ENCODE measurements around the gene CMIP. TPM values are rescaled to one million over a fixed set of nuclear protein-coding genes. Genes with fewer than 3 reads are reported as not detected.

The CMIP gene
- polyA plus RNA-seq, 1 experiment, result 4.9 TPM

- H3K27me3 ChIP-seq (ENCODE audit: control insufficient read depth, insufficient read depth, low read length), result no peaks in the 10 kb centered on the region
- no peaks in the 10 kb centered on the region for H3K36me3 ChIP-seq (ENCODE audit: control insufficient read depth, insufficient read depth, low read length)
- TF ChIP-seq CTCF (IDR thresholded peaks at IDR 0.05; ENCODE audit: insufficient read depth, low read depth, low read length), result no peak
- no peak overlapping the region for H3K4me3 ChIP-seq (ENCODE audit: low read depth, low read length)
- CTCF ChIA-PET, result no interaction called here
- DNase-seq (ENCODE audit: low read depth), result peak; percentile 15
- POLR2A ChIA-PET, result no interaction called here
These were observed 12.9 kb downstream of the CMIP start for GRCh38 chr16:81457326-81458133.

- DNase-seq (ENCODE audit: low read depth), result no peak
- no peak for TF ChIP-seq CTCF (IDR thresholded peaks at IDR 0.05; ENCODE audit: insufficient read depth, low read depth, low read length)
- H3K27me3 ChIP-seq (ENCODE audit: control insufficient read depth, insufficient read depth, low read length), result no peaks in the 10 kb centered on the region
- no peaks in the 10 kb centered on the region for H3K36me3 ChIP-seq (ENCODE audit: control insufficient read depth, insufficient read depth, low read length)
- H3K4me3 ChIP-seq (ENCODE audit: low read depth, low read length), result no peak overlapping the region
- ChIA-PET CTCF (no interaction called here), POLR2A (no interaction called here)
These were observed 13.6 kb downstream of the CMIP start for GRCh38 chr16:81458149-81458669.

GRCh38 chr16:81458827-81459598 is 14.4 kb downstream of the CMIP start:
- TF ChIP-seq CTCF (IDR thresholded peaks at IDR 0.05; ENCODE audit: insufficient read depth, low read depth, low read length), result no peak
- DNase-seq (ENCODE audit: low read depth), result no peak
- Histone ChIP-seq H3K36me3 (ENCODE audit: control insufficient read depth, insufficient read depth, low read length) (no peaks in the 10 kb centered on the region), H3K4me3 (ENCODE audit: low read depth, low read length) (no peak overlapping the region), H3K27me3 (ENCODE audit: control insufficient read depth, insufficient read depth, low read length) (no peaks in the 10 kb centered on the region)
- ChIA-PET CTCF (no interaction called here), POLR2A (no interaction called here)

- no peak for TF ChIP-seq CTCF (IDR thresholded peaks at IDR 0.05; ENCODE audit: insufficient read depth, low read depth, low read length)
- DNase-seq (ENCODE audit: low read depth), result no peak
- no peak overlapping the region for H3K4me3 ChIP-seq (ENCODE audit: low read depth, low read length)
- POLR2A ChIA-PET, result no interaction called here
- CTCF ChIA-PET, result no interaction called here
- H3K36me3 ChIP-seq (ENCODE audit: control insufficient read depth, insufficient read depth, low read length), result no peaks in the 10 kb centered on the region
- no peaks in the 10 kb centered on the region for H3K27me3 ChIP-seq (ENCODE audit: control insufficient read depth, insufficient read depth, low read length)
These were observed 15.5 kb downstream of the CMIP start for GRCh38 chr16:81460075-81460474.

GRCh38 chr16:81461243-81461642 is 16.6 kb downstream of the CMIP start:
- CTCF ChIA-PET, result interaction anchor here (1.1 kb wide), 1 partner anchor 236 kb away, joined by 3 read pairs; no protein-coding TSS in a partner anchor
- POLR2A ChIA-PET, result no interaction called here
- DNase-seq (ENCODE audit: low read depth), result no peak
- Histone ChIP-seq H3K36me3 (ENCODE audit: control insufficient read depth, insufficient read depth, low read length) (no peaks in the 10 kb centered on the region), H3K4me3 (ENCODE audit: low read depth, low read length) (no peak overlapping the region), H3K27me3 (ENCODE audit: control insufficient read depth, insufficient read depth, low read length) (no peaks in the 10 kb centered on the region)
- TF ChIP-seq CTCF (IDR thresholded peaks at IDR 0.05; ENCODE audit: insufficient read depth, low read depth, low read length), result no peak
